Gastroesophageal sphincter (tissue), 3 donors: ENCODE data around the gene STRA8.
"Not testable (repeated sequence)": the region's sequence is repeated elsewhere in the genome, so short reads cannot be mapped to it uniquely, and the experiment has no call there.

Experiments used
- CTCF ChIP-seq, 4 experiments: fragments of 200-600 bp in 2 of 4; fragments of 450-650 bp in 2 of 4; sonication (generic) in 1 of 4; IDR thresholded peaks; one replicate each; pipeline ENCODE4 v1.5.1; 2017 to 2019; ENCODE audit warnings: antibody characterized with exemption in 4 of 4, mild to moderate bottlenecking in 2 of 4, moderate library complexity in 2 of 4
- EP300 ChIP-seq: sonication (generic); formaldehyde crosslinking; IDR thresholded peaks from one replicate; pipeline ENCODE4 v1.6.1; 2017; ENCODE audit warnings: antibody characterized with exemption, mild to moderate bottlenecking
- POLR2A ChIP-seq, 2 donors: fragments of 450-650 bp; IDR thresholded peaks; one replicate each; pipeline ENCODE4 v1.6.1; 2017; ENCODE audit warnings: antibody characterized with exemption in 2 of 2, mild to moderate bottlenecking in 2 of 2, moderate library complexity in 1 of 2
- POLR2AphosphoS5 ChIP-seq: sonication (generic); formaldehyde crosslinking; IDR thresholded peaks from one replicate; pipeline ENCODE4 v1.6.1; 2017; ENCODE audit warnings: antibody characterized with exemption

- TF ChIP-seq CTCF (IDR thresholded peaks at IDR 0.05); POLR2A (IDR thresholded peaks at IDR 0.05); POLR2AphosphoS5; EP300: not testable (repeated sequence)
Observed at GRCh38 chr7:135234095-135234494, 457 bp downstream of the STRA8 start.
